B cell (primary cell): ENCODE data around the gene ITPRIPL2.

Experiments
- CTCF ChIP-seq: fragments of 200-600 bp; IDR thresholded peaks from one replicate; pipeline ENCODE4 v1.8.0; 2022; ENCODE audit warnings: antibody characterized with exemption, mild to moderate bottlenecking
- EZH2 ChIP-seq: IDR thresholded peaks from 2 replicates; pipeline ENCODE4 v1.6.1; 2012; ENCODE audit warnings: borderline replicate concordance, low read depth, mild to moderate bottlenecking, moderate library complexity, low read length; ENCODE audit not compliant: insufficient read depth, poor library complexity, severe bottlenecking

DNA sequence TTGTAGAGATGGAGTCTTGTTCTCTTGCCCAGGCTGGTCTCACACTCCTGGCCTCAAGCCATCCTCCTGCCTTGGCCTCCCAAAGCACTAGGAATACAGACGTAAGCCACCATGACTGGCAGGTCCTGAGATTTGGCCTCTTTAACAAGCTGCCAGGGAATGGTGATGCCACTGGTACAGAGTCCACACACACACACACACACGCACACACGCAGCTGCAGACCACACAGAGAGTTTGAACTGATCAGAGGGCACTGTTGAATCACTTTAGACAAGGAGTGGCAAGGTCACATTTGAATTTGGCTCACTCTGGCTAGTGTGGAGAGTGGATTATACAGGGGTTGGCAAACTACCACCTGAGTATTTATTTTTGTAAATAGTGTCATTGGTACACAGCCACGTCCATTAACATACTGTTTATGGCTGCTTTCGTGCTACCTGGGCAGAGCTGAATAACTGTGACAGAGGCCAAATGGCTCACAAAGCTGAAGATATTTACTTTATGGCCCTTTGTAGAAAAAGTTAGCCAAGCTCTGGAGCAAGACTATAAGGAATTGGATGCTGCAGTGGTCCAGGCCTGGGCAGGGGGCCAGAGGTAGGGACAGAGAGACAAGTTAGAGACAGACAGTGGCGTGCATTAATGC lies 9.9 kb downstream of the ITPRIPL2 start:
- TF ChIP-seq CTCF (no peak), EZH2 (no peak)
